ENCODE measurements around the gene M1AP. TPM values are rescaled to one million over a fixed set of nuclear protein-coding genes. Genes with fewer than 3 reads are reported as not detected.
"Not testable (repeated sequence)": the region's sequence is repeated elsewhere in the genome, so short reads cannot be mapped to it uniquely, and the experiment has no call there.

The M1AP gene
- polyA plus RNA-seq, 1 donor: 0.27 TPM

DNA sequence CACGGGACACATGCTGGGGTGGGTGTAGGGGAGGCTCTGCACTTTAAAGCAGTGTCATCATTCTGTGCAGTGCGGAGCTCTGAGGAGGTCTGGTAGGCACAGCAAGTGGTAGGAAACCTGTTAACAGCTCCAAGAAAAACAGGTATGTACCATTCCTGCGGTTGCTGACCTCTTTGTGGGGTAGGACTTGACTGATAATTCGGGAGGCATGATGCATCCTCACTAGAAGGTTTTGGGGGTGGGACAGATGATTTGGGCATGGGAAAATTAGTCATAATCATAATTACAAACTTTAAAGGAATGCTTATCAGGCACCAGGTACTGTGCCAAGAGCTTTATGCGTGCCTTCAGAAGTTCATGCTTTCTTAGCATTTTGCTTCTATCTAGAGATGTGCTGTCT lies 83.9 kb downstream of the M1AP start:
- DNase-seq: no peak

DNA sequence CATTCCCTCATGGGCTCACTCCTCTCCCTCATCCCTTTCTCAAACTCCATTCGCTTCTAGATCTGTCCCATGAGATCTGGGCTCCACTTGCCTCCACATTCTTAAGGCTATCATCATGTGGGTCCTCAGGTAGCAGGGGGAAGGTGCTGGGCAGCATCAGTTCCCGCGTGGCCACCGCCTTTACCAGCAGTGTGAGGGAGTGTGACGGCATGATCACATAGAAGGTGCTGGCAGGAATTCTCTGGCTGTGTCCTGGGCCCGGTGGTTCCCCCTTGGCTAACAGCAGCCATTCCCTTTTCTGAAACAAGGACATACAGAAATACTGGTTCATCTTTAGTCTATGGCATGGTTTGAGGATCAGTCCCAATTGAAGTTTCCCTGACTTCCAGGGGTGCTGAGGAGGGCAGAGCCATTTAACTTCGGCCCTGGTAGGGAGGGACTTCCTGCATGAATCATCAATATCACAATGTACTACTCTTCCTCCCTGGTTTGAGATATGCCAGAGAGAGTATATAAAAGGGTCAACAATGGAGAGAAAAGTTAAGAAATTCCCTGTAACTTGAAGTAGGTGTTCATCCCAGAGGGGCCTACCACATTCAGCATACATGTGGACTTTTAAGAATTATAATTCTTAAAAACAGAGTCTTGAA lies 85.9 kb downstream of the M1AP start:
- no peak for DNase-seq

DNA sequence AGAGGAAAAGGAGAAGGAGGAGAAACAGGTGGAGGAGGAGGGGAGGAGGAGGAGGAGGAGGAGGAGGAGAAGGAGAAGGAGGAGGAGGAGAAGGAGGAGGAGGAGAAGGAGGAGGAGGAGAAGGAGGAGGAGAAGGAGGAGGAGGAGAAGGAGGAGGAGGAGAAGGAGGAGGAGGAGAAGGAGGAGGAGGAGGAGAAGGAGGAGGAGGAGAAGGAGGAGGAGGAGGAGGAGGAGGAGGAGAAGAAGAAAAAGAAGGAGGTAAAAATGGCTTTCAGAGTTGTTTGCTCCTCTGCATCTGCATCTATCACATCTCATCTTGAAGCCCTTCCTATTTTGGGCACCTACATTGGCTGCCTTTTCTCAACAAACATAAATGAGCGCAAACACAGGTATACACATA lies 87.1 kb downstream of the M1AP start:
- DNase-seq: not testable (repeated sequence)

DNA sequence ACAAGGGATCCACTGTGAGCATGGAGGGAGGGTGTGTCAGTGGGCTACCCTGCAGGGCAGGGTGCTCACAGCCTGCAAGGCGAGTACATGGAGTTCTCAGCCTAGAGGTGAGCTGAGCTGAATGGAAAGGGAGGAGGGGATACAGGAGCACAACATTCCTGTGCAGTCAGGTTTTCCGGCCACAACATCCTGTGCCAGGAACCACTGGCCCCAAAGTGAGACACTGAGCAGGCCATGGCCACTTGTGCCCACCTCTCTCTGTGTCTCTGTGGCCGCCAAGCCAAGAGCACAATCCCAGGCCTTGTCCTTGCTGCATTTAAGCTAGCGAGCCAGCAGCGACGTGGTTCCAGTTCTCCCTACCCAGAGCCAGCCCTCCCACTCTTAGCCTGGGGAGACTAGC lies 87.5 kb downstream of the M1AP start:
- no peak for DNase-seq

- DNase-seq: no peak
Observed at GRCh38 chr2:74559912-74560311, 88.2 kb downstream of the M1AP start.

- DNase-seq: no peak
Observed at GRCh38 chr2:74558284-74559230, 89.6 kb downstream of the M1AP start.

- no peak for DNase-seq
Observed at GRCh38 chr2:74556831-74557370, 91.2 kb downstream of the M1AP start.

DNA sequence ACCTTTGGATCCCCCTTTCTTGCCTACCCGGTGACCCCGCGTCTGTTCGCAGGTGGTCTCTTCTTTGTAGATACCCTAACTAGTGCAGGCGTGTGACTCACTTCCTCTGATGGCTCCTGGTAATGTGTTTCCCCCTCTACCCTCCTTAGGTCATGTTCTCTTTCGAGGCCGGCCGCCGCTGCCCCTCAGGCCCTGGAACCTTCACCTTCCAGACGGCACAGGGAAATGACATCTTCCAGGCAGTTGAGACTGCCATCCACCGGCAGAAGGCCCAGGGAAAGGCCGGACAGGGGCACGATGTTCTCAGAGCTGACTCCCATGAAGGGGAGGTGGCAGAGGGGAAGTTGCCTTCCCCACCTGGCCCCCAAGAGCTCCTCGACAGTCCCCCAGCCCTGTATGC lies 92.0 kb downstream of the M1AP start:
- DNase-seq: no peak

DNA sequence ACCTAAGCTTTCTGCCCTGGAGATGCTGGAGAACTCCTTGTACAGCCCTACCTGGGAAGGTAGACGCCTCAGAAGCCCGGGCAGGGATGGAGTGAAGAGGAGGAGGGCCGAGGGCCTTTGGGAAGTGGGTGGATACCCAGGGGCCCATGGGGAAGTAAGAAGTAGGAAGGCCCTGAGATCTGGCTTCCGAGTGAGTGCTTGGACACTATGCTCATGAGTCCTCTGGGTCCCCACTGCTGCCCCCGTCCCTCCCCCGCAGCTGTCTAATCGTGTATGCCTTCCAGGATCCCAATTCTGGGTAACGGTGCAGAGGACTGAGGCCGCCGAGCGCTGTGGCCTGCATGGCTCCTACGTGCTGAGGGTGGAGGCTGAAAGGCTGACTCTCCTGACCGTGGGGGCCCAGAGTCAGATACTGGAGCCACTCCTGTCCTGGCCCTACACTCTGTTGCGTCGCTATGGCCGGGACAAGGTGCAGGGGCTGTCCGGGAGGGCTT lies 92.5 kb downstream of the M1AP start:
- DNase-seq: no peak

GRCh38 chr2:74554820-74555531 lies 93.2 kb downstream of the M1AP start:
- DNase-seq: no peak

DNA sequence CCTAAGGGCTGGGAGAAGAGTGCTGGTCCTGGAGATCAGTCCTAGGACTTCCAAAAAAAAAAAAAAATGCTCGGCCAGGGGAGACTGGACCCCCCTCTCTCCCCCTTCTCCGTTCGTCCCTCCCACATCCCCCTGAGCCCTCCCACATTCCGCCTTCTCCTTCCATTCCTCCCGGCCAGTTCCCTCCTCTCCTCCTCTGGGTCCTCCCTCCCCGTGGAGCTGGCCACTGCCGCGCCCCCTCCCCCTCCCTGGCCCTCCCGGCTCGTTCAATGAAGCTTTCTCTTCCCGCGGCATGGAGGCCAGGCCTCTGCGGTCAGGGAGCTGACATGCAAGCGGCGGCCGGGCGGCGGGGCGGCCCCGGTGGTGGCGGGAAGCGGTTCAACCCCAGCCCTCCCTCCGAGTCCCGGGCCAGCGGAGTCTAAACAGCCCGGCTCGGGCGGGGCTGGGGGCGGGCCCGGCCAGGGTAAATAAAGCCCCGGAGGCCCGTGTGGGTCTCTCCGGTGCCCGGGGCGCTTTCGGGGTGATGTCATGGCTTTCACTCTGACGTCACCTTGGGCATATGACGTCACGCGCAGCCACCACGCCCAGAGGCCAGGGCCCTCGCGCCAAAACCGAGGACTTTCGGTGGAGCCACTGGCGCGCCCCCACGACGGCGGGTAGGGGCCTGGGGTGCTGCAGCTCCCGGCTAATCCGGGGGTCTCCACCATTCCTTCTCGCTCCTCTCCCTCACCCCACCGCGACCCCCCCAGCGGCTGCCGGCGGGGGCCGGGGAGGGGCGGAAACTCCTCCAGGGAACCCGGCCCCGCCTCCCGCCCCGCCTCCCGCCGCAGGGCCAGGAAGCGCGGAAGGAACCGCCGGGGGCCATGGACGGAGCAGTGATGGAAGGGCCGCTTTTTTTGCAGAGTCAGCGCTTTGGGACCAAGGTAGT lies 94.0 kb downstream of the M1AP start, which contains the start of the genes DOK1 and LOXL3:
DOK1 (plus strand) TSS at position 829 of the 928 bp plus-strand sequence; CDS start at position 864, 35 bp downstream.
LOXL3 (minus strand) TSS at position 51 of the 928 bp plus-strand sequence. CDS start 1,308 bp downstream, outside the sequence.
- peak; percentile 88 for DNase-seq

DNA sequence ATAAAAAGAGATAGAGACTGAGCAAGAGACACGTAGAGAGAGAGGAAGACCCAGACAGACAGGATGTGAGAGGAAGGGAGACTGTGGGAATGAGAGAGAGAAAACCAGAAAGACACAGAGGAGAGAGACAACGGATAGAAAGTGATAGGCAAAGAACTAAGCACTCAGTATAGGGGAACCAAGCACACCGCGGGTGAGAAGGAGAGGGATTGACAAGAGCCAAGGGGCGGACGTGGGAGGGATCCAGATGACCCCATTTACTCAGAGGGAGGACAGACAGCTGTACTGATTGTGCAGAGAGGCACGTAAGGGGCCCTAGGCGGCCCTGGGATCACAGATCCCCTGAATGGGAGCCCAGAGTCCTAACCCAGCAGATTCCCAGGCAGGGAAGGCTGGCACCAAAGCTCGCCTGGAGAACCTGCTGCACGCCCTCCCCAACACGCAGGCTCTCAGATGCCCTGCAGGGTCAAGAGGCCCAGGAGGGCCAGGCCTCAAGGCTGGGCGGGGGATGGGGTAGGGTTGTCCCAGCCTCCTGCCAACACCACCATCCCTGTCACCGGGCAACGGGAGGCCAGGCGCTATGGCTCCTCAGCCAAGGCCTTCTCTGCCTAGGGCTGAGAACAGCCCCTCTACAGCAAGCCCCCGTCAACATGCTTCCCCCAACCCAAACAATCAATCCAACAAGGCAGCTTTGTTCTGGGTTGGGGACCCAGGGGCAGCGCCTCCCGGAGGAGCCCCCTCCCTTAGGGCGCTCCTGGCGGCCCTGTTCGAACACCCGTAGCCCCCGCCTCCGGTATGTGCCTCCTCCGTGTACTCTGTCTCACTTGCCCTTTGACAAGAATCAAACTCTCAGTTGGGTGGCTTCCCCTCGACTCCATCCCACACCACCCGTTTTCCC lies 95.0 kb downstream of the M1AP start:
- no peak for DNase-seq

- no peak for DNase-seq
Observed at GRCh38 chr2:74551942-74552913, 95.9 kb downstream of the M1AP start.

- no peak for DNase-seq
Observed at GRCh38 chr2:74551530-74551929, 96.6 kb downstream of the M1AP start.

DNA sequence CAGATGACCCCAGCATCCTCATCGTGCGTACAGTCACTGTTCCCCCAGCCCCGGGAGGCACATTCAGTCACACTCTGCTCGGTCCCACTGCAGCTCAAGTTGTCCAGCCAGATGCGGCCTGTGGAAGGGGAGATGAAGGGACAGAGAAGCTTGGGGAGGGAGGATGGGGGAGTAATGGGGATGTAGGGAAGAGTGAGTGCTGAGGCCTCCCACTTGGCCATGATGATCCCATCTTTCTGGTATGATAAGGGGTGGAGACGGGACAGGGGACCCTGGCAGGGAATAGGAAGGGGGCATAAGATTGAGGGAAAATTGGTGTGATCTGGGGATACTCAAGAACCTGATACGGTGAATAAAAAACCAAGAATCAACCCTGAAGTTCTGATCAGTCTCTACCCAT lies 97.9 kb downstream of the M1AP start:
- no peak for DNase-seq

- peak; percentile 77 for DNase-seq
Observed at GRCh38 chr2:74548900-74549826, 99.0 kb downstream of the M1AP start.

- no peak for DNase-seq
Observed at GRCh38 chr2:74548285-74548899, 99.7 kb downstream of the M1AP start.

All from hindlimb muscle (tissue), 1 donor.